Activated T-helper 2 cell treated with anti-CD3 and anti-CD28 coated beads, Interferon-gamma antibody, Interleukin-2, Interleukin-4, amounts not matched to agents 10 μg/mL and 5 μg/mL and 100 μg/mL, durations not matched to agents 14 hours and 24 hours and 36 hours (primary cell): ENCODE results near the gene CST11. TPM values are rescaled to one million over a fixed set of nuclear protein-coding genes. Genes with fewer than 3 reads are reported as not detected.

Experiments
- DNase-seq: peaks from one replicate; pipeline ENCODE4 v3.0.0; 2021; ENCODE audit warnings: low spot score
- H3K27ac Mint-ChIP-seq: one replicate; pipeline ENCODE4 v1.8.0; 2021; ENCODE audit warnings: mixed read lengths
- H3K27me3 Mint-ChIP-seq: one replicate; pipeline ENCODE4 v1.8.0; 2021; ENCODE audit warnings: low read depth, mixed read lengths
- H3K36me3 Mint-ChIP-seq: one replicate; pipeline ENCODE4 v1.8.0; 2021; ENCODE audit warnings: low read depth, mixed read lengths
- H3K4me1 Mint-ChIP-seq: one replicate; pipeline ENCODE4 v1.8.0; 2021; ENCODE audit warnings: low read depth, mixed read lengths
- H3K4me3 Mint-ChIP-seq: one replicate; pipeline ENCODE4 v1.8.0; 2021; ENCODE audit warnings: low read depth, mild to moderate bottlenecking, moderate library complexity, mixed read lengths
- H3K9me3 Mint-ChIP-seq: one replicate; pipeline ENCODE4 v1.8.0; 2021; ENCODE audit warnings: mixed read lengths
- intact Hi-C: fragments of 100-400 bp; cut with micrococcal nuclease; formaldehyde crosslinking; loops from one replicate; pipeline ENCODE4 v1.15.1; 2023
- total RNA-seq: library from RNA; stranded (reverse); gene quantifications from 2 replicates; pipeline ENCODE4 v1.2.3, GENCODE V29; 2022

CST11 gene
- total RNA-seq, 1 donor from 2014 or later, result not detected

- Mint-ChIP-seq H3K4me3 (no peak overlapping the region), H3K9me3 (no peaks in the 10 kb centered on the region), H3K27ac (no peak overlapping the region), H3K27me3 (peaks cover 7% of the 10 kb centered on the region), H3K36me3 (no peaks in the 10 kb centered on the region), H3K4me1 (no peaks in the 10 kb centered on the region)
- intact Hi-C loops, result no loop called here
- no peak for DNase-seq
Observed at GRCh38 chr20:23434521-23435313, 18.0 kb downstream of the CST11 start.

GRCh38 chr20:23433628-23434027 is 19.0 kb downstream of the CST11 start:
- H3K9me3 Mint-ChIP-seq, result no peaks in the 10 kb centered on the region
- H3K27me3 Mint-ChIP-seq, result peaks cover 7% of the 10 kb centered on the region
- no peaks in the 10 kb centered on the region for H3K4me1 Mint-ChIP-seq

DNA sequence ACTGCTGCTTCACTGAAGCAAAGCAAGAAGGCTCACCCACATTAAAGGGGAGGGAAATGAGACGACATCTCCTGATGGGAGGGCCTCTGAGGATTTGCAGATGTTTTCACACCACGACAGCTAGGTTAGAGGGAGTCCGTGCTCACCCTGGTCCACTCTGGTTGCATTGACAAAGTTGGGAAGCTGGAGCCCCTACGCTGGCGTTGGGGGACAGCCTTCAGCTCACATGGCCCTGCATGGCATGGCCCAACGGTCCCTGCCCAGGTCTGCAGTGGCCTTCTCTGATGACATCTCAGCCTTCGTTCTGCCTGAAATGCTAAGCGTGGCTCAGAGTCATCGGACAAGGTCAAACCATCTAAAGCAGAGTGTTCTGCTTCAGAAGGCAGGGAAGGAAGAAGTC is 27.5 kb downstream of the CST11 start:
- Mint-ChIP-seq H3K4me1 (peaks cover 13% of the 10 kb centered on the region), H3K27me3 (peaks cover 6% of the 10 kb centered on the region), H3K4me3 (no peak overlapping the region), H3K27ac (no peak overlapping the region), H3K9me3 (no peaks in the 10 kb centered on the region), H3K36me3 (no peaks in the 10 kb centered on the region)
- no peak for DNase-seq
- intact Hi-C loops, result no loop called here

More at GRCh38 chr20:23433628-23434027, 19.0 kb downstream of the CST11 start:
- intact Hi-C loops, result no loop called here
- no peak for DNase-seq
- H3K36me3 Mint-ChIP-seq, result no peaks in the 10 kb centered on the region
- H3K4me3 Mint-ChIP-seq, result no peak overlapping the region
- no peak overlapping the region for H3K27ac Mint-ChIP-seq

DNA sequence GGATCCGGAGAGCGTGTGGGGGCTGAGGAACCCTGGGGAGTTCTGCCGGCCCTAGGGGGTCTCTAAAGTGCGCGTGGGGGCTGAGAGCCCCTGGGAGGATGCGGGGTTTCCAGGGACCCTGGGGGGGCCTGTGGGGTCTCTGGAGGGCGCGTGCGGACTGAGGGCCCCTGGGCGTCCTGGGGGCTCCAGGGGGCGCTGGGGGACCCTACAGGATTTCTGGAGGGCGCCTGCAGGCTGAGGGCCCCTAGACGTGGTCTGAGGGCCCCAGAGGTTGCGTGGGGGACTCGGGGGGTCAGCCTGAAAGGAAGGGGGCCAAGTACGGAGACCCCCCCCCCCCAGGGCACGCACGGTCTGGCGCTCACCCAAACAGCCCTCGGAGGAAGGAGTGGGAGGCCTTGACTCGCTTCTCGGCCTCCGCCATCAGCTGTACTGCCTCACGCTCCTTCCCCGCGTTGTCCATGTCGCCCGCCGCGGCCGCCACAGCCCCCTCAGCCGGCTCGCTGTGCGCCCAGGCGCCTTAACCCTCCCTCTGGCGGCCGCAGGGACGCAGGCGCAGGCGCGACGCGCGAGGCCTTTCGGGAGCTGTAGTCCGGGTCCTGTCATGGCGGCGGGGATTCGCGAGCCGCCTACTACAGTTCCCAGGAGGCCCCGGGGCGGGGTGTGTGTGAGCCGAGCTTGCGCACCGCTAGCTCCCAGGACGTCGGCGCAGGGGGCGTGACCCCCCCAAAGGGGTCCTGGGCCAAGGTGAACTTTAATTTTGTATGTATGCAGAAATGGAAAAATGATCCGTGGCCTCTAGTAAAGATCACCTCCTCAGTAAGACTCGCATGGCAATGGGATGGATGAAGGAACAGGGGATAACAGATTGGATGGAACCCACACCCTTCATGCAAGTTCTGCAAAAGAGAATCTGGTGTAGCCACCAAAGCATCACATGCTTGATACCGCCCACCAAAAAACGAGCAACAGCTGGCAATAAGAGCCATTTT is 31.4 kb downstream of the CST11 start, which contains the start of gene NAPB:
Gene NAPB, minus strand, starts transcription at position 546 of the 989 bp plus-strand sequence. Its CDS starts 86 bp downstream, at position 460.
- H3K27ac Mint-ChIP-seq, result peak within 1 kb of the TSS; percentile 90
- H3K36me3 Mint-ChIP-seq, result peaks cover under 1% of the 10 kb centered on the region
- no peaks in the 10 kb centered on the region for H3K9me3 Mint-ChIP-seq
- peaks cover 39% of the 10 kb centered on the region for H3K4me1 Mint-ChIP-seq
- peak; percentile 90 for DNase-seq
- H3K27me3 Mint-ChIP-seq, result peaks cover 6% of the 10 kb centered on the region
- H3K4me3 Mint-ChIP-seq, result peak within 1 kb of the TSS; percentile 93
- intact Hi-C loops, result loop anchor here (1.0 kb wide), 4 partner anchors 13 to 71 kb away; partner anchors contain the start of genes GZF1 and NXT1

DNA sequence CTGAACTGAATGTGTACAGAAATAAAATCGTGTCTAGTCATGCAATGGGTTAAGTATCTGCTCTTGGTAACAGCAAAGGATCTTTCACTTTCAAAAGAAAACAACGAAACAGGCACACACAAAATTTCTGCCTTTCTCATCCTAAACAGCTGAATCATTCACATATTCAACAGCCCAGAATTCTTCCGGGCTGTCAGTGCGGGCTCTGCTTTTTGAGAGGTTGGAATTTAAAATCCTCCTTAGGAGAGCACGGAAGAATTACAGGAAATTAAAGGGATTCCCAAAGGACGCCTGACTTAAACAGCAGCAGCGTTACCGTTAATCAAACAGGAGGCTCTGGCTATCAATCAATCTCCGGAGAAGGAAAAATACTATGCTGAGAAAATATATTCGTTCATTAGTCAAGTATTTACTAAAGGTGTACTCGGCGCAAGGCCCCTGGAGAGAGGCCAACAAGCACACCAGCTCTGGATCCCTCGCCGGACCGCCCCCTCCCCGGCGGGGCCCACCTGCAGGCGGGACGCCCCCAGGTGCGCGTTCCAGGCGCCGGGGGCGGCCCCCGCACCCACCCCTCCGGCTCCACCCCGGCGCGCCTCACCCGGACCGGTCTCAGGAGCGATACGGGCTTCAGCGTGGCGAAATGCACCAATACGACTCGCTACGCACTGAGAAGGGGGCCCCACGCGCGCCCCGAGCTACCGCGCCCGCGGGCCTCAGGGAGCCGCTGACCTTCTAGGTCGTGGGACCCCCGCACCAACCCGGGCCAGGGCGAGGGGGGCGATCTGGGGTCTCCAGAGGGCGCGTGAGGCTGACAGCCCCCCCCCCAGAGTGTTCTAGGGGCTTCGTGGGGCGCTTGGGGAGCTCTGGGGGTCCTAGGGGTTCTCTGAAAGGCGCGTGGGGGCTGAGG is 32.4 kb downstream of the CST11 start:
- peak; percentile 32 for DNase-seq
- Mint-ChIP-seq H3K36me3 (peaks cover 9% of the 10 kb centered on the region), H3K9me3 (no peaks in the 10 kb centered on the region), H3K27me3 (peaks cover 6% of the 10 kb centered on the region), H3K4me3 (peak overlapping the region; percentile 93), H3K27ac (peak overlapping the region; percentile 90), H3K4me1 (peaks cover 46% of the 10 kb centered on the region)
- intact Hi-C loops, result loop anchor here (1.0 kb wide), 1 partner anchor 12 kb away; no protein-coding TSS in a partner anchor

GRCh38 chr20:23419657-23419994 is 33.0 kb downstream of the CST11 start:
- peaks cover 9% of the 10 kb centered on the region for H3K36me3 Mint-ChIP-seq
- H3K27me3 Mint-ChIP-seq, result peaks cover 4% of the 10 kb centered on the region
- peak overlapping the region; percentile 93 for H3K4me3 Mint-ChIP-seq
- H3K4me1 Mint-ChIP-seq, result peaks cover 46% of the 10 kb centered on the region
- peak overlapping the region; percentile 90 for H3K27ac Mint-ChIP-seq
- no peak for DNase-seq
- intact Hi-C loops, result no loop called here
- no peaks in the 10 kb centered on the region for H3K9me3 Mint-ChIP-seq

- intact Hi-C loops, result no loop called here
- Mint-ChIP-seq H3K4me1 (peaks cover 48% of the 10 kb centered on the region), H3K27me3 (peaks cover 3% of the 10 kb centered on the region), H3K36me3 (peaks cover 9% of the 10 kb centered on the region), H3K27ac (no peak overlapping the region), H3K9me3 (no peaks in the 10 kb centered on the region), H3K4me3 (no peak overlapping the region)
- no peak for DNase-seq
Observed at GRCh38 chr20:23417861-23418260, 34.8 kb downstream of the CST11 start.

DNA sequence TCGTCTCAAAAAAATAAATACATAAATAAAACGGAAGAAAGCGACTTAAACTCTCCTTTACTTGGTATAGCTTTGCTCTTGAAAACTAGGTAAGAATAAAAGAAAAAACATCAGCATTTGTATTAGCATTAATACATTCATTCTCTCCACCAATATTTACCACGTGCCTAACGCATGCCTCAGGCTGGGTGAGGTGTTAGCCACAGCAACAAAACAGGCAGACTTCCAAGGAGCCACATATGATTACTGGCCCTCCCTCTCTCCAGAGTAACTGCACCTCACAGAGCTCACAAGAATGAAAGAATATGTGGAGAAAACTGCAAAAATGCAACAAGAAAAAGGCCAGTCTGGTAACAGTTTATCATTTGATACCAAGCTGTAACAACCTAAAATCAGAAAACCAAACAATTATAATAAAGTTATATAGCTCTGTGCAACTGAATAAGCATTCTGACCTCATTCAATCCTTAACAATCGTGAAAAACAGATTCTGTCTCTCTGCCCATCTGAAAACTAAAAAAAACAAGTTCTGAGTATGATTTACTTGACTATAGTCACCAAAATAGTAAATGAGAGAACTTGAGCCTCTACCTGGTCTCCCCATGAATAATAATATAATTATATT is 36.6 kb downstream of the CST11 start:
- peaks cover 39% of the 10 kb centered on the region for H3K4me1 Mint-ChIP-seq
- no peak for DNase-seq
- H3K4me3 Mint-ChIP-seq, result no peak overlapping the region
- H3K27me3 Mint-ChIP-seq, result no peaks in the 10 kb centered on the region
- intact Hi-C loops, result no loop called here
- H3K9me3 Mint-ChIP-seq, result no peaks in the 10 kb centered on the region
- H3K36me3 Mint-ChIP-seq, result peaks cover 17% of the 10 kb centered on the region
- peak overlapping the region; percentile 30 for H3K27ac Mint-ChIP-seq

DNA sequence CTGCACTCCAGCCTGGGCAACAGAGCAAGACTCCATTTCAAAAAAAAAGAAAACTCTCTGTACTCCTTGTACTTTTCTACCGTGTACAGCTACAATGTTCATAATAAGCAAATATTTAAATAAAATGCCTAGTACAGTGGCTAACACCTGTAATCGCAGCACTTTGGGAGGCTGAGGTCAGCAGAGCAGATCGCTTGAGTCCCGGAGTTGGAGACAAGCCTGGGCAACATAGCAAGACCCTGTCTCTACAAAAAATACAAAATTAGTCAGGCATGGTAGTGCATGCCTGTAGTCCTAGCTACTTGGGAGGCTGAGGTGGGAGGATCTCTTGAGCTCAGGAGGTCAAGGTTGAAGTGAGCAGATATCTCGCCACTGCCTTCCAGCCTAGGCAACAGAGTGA is 37.1 kb downstream of the CST11 start:
- no peaks in the 10 kb centered on the region for H3K27me3 Mint-ChIP-seq
- peaks cover 17% of the 10 kb centered on the region for H3K36me3 Mint-ChIP-seq
- H3K9me3 Mint-ChIP-seq, result no peaks in the 10 kb centered on the region
- no peak overlapping the region for H3K4me3 Mint-ChIP-seq
- no peak for DNase-seq
- intact Hi-C loops, result no loop called here
- no peak overlapping the region for H3K27ac Mint-ChIP-seq
- peaks cover 41% of the 10 kb centered on the region for H3K4me1 Mint-ChIP-seq

DNA sequence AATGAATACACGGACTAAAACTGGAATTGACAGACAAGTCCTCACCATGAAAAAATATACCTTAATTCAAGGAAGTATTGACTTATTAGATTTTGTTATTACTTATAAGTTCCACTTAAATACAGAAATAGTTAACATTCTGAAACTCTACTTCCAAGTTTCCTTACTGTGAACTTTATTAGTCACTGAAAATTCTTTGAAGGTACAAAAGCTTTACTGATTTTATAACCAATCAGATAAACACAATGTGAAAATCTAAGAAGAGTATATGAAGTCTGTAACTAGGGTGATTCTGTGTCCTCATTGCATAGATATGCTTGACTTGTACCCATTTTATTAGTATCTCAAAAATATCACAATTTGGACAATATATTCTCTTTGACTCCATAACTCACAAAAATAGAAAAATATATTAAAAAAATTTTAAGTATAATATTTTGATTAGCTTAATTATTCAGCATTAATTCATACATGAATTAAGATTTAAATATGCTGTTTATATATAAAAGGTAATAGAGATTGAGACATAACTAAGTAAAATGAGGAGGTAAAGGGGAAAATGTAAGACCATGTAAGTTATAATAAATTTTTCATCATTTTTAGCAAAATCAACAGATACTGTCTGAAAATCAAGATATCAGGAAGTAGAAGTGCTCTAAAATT is 38.0 kb downstream of the CST11 start:
- no peak overlapping the region for H3K27ac Mint-ChIP-seq
- no peak overlapping the region for H3K4me3 Mint-ChIP-seq
- no peak for DNase-seq
- peaks cover 17% of the 10 kb centered on the region for H3K36me3 Mint-ChIP-seq
- intact Hi-C loops, result no loop called here
- peaks cover 36% of the 10 kb centered on the region for H3K4me1 Mint-ChIP-seq
- H3K9me3 Mint-ChIP-seq, result no peaks in the 10 kb centered on the region
- H3K27me3 Mint-ChIP-seq, result no peaks in the 10 kb centered on the region

DNA sequence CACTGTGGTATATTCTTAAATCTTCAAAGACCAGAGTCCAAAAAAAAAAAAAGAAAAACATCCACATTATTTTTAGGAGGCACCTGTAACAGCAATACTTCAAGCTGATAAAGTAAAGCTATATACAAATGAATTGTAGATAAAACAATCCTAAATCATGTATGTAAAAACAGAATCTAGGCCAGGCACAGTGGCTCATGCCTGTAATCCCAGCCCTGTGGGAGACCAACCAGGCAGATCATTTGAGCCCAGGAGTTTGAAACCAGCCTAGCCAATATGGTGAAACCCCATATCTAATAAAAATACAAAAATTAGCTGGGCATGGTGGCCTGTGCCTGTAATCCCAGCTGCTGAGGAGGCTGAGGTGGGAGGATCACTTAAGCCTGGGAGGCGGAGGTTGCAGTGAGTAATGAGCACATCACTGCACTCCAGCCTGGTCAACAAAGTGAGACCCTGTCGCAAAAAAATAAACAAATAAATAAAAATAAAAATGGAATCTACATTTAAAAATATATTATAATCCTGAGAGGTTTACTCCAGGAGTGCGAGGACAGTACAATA is 38.7 kb downstream of the CST11 start:
- Mint-ChIP-seq H3K9me3 (no peaks in the 10 kb centered on the region), H3K4me1 (peaks cover 29% of the 10 kb centered on the region), H3K4me3 (no peak overlapping the region), H3K27ac (no peak overlapping the region), H3K27me3 (no peaks in the 10 kb centered on the region), H3K36me3 (peaks cover 17% of the 10 kb centered on the region)
- intact Hi-C loops, result no loop called here
- DNase-seq, result no peak
